ENCODE measurements around the gene SEMA4G.

The SEMA4G gene

GRCh38 chr10:100985336-100985735 lies 16.0 kb downstream of the SEMA4G start:
- Histone ChIP-seq H3K27ac (no peak overlapping the region), H3K4me3 (no peak overlapping the region)

DNA sequence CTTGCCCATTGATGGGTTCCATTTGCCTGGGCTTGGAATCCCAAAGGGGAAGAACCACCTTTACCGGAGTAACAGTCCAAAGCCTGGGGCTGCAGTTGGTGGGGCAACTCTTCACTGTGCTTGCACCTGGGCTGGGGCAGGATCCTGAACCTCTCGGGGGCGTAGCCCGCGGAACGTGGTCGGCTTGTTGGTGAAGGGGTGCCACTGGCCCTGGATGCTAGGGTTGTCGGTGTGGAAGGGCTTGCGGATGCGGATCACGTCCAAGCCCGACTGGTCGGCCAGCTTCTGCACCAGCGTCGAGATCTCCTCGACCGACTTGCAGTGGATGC lies 17.3 kb downstream of the SEMA4G start:
- peak overlapping the region; percentile 68 to 99 (median 77) for H3K4me3 ChIP-seq
- peak overlapping the region in 18 of 21 experiments; percentile 68 to 91 (median 80) for H3K27ac ChIP-seq

GRCh38 chr10:100986952-100987684 lies 17.8 kb downstream of the SEMA4G start, which contains the start of the genes MRPL43 and TWNK:
Gene MRPL43 (minus strand): TSS chr10:100987497. CDS start chr10:100987443, 54 bp downstream.
Gene TWNK (plus strand): TSS chr10:100987543. CDS start chr10:100988211, 668 bp downstream.
- Histone ChIP-seq H3K4me3 (peak within 1 kb of the TSS; percentile 68 to 99 (median 77)), H3K27ac (peak within 1 kb of the TSS; percentile 56 to 93 (median 80))

DNA sequence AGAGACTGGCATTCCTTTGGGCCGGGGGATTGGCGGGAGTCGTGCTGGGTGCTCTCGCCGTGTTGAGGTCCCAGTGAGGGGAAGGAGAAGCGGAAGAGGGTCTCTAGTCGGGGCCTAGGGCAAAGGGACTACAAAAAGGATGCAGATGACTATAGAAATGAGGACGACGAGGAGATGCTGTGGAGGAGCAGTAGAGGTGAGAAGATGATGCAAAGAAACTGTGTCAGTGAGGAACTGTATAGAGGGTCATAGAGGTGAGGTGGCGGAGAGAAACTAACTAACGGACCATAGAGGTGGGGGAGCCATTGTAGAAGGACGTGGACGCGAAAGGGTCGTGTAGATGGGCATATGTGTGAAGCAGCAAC lies 18.4 kb downstream of the SEMA4G start:
- Histone ChIP-seq H3K4me3 (peak overlapping the region; percentile 68 to 99 (median 77)), H3K27ac (peak overlapping the region in 18 of 21 experiments; percentile 62 to 93 (median 80))

DNA sequence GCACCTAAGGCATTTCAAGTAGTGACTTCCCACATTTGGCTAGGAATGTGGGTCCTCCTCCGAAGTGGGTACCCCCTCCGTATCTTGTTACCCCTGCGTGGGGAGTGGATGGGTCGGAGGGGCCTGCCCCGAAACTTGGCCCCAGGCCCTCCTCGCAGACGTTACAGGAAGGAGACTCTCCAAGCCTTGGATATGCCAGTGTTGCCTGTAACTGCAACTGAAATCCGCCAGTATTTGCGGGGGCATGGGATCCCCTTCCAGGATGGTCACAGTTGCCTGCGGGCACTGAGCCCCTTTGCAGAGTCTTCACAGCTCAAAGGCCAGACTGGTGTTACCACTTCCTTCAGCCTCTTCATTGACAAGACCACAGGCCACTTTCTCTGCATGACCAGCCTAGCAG lies 18.9 kb downstream of the SEMA4G start:
- H3K27ac ChIP-seq: peak overlapping the region in 3 of 21 experiments; percentile 84 to 91 (median 87)

DNA sequence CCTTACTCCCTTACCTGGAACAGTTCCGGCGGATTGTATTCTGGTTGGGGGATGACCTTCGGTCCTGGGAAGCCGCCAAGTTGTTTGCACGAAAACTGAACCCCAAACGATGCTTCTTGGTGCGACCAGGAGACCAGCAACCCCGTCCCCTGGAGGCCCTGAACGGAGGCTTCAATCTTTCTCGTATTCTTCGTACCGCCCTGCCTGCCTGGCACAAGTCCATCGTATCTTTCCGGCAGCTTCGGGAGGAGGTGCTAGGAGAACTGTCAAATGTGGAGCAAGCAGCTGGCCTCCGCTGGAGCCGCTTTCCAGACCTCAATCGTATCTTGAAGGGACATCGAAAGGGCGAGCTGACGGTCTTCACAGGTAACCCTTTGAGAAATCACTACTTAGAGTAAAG lies 19.8 kb downstream of the SEMA4G start:
- Histone ChIP-seq H3K4me3 (no peak overlapping the region), H3K27ac (no peak overlapping the region)

More for the DNA sequence above, 18.9 kb downstream of the SEMA4G start:
- H3K4me3 ChIP-seq: peak overlapping the region; percentile 68 to 99 (median 77)

DNA sequence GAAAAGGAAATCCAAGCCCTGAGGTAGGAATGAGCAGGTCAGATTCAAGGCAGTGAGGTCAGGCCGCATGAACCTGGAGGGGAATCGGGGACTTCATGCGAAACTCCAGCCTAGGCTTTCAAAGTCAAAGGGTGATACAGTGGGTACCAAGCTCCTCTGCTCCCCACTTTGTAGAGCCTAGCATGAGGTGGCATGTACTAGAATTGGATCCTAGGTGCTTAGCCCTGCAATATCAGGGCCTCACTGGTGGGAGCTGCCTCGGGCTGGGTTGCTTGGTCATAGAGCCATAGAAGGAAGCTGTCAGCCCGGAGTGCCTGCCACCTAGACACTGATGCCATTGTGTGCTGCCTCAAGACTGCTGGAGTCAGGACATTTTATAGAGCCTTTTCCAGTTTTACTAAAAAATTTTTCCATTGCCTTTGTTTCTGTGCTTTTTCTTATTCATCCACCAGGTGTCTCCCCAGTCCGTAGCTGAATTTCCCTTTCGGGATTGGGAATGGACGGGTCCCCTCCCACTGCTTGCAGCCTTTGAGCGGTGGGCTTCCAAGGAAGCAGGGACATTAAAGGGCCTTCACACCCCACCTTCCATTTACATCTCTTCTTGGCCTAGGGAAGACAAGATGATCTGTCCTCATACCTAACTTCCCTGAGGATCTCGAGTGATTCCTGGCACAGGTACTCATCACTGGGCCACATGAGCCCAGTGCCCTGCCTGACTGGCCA lies 24.8 kb downstream of the SEMA4G start:
- Histone ChIP-seq H3K27ac (no peak overlapping the region), H3K4me3 (no peak overlapping the region)

DNA sequence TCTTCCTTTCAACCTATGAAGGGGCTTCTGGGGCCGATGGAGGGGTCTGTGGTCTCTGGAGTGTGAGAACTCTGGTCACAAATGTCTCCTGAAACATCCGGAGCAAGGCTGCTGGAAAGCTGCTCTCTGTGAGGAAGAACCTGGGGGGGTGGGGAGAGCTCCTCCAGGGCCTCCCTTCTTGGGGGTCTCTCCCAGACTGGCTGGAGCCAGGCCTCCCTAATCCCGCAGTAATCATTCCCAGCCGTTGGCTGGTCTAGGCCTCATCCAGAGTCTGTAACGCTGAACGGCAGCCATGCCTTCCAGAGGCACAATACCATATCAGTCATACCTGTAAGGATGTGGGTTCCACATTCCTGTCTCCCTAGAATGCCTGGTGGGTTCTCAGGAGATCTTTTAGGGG lies 25.9 kb downstream of the SEMA4G start:
- Histone ChIP-seq H3K4me3 (no peak overlapping the region), H3K27ac (no peak overlapping the region)

DNA sequence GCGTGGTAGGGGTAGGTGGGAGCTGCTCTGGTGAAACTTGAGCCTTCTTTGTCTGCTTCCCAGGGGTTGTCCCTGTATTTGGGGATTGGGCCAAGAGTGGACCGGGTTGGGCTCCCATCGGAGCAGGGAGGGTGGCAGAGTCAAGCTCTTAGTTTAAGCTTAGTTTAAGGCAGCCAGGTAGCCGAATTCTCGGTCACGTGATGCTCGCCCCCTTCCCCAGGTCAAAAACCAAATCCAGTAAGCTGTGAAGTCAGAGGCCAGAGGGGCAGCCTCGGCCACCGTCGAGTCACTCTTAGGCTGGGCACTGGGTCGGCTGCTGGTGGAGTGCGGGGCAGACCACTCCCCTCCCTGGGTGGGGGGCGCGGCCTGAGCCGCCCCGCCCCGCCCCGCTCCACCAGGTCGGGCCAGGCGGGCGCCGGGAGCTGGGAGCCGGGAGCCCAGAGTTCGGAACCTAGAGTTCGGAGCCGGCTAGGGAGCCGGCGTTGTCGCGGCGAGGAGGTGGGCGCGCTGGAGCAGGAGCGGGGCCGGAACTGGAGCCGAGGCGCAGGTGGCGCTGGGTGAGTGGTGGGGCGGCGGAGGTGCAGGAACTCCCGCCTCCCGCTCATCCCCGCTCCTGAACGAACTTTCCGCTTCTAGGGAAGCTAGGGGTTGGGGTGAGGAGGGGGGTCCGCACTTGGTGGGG lies 27.5 kb downstream of the SEMA4G start:
- H3K4me3 ChIP-seq: peak overlapping the region; percentile 66 to 92 (median 83)
- H3K27ac ChIP-seq: peak overlapping the region; percentile 39 to 100 (median 98)

- peak overlapping the region; percentile 66 to 92 (median 83) for H3K4me3 ChIP-seq
- H3K27ac ChIP-seq: peak overlapping the region; percentile 39 to 100 (median 98)
Observed at GRCh38 chr10:100997360-100998182, 28.3 kb downstream of the SEMA4G start.

DNA sequence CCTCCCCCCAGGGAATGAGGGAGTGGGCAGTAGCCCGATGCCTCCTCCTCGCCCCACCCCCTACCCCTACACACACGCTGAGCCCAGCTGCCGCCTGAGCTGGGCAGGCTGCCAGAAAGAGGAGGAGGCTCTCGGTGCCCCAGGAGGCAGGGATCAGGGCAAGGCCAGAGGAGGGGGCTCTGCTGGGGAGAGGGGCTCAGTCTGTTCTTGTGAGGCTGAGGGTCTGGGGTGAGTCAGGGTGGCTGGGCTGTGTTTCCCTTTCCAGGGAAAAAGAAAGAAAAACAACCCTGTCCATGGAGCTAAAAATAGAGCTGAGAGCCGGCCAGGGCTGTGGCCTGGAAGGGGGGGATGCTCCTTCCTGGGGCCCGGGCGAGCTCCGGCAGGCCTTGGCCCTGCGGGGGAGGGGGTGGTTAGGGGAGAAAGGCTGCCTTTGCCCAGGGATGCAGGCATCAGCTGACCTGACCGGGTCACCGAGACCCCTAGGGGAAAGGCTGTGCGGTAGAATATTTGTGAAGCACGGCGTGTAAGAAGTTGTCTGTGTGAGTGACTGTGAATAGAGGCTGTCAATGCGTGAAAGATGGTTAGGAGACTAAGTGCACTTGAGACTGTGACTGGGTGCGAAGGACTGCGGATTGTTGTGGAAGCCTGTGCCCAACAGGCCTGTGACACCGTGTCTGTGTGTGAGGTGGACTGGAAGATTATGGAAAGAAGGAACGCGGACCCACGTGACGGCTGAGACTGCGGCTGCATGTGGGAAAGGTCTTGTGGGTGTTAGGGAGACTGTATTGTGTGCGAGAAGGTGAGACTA lies 29.1 kb downstream of the SEMA4G start:
- H3K27ac ChIP-seq: peak overlapping the region; percentile 87 to 100 (median 98)
- H3K4me3 ChIP-seq: peak overlapping the region; percentile 66 to 92 (median 83)

DNA sequence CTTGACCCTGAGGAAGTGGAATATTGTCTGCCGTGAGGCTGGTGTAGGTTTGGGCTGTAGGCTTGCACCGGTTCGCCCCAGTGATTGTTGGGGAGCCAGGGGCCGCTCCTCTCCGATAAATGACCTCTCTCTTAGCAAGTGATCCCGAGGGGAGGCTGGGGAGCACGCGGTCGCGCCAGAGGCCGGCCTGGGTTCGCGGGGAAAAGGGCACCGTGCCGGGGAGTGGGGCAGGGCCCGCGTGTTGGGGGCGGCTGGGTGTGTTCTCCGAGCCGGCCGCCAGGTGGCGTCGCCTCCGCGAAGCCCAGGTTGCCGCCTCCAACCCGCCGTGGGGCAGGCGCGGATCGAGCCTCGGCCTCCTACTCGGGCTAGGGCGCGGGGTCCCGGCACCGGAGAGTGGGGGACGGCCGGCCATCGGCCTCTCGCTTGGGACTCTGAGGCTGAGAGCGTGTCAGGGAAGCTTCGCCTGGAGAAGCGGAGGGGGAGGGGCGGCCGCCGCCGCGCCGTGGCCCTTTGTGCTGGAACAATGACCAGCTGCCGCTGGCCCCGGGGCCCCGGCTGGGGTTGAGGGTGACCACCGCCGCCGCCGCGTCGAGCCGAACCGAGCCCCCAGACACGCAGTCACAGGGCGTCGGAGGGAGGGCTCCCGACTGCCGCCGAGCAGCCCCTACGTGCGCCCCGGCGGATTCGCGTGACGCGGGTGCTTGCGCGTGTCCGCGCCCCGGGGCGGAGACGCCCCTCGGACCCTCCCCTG lies 29.9 kb downstream of the SEMA4G start:
- Histone ChIP-seq H3K4me3 (peak overlapping the region; percentile 66 to 92 (median 83)), H3K27ac (peak overlapping the region; percentile 87 to 100 (median 98))

- H3K4me3 ChIP-seq: peak within 1 kb of the TSS; percentile 66 to 92 (median 83)
- peak within 1 kb of the TSS; percentile 88 to 100 (median 98) for H3K27ac ChIP-seq
Observed at GRCh38 chr10:100999742-101000126, 30.4 kb downstream of the SEMA4G start, which contains the start of gene LZTS2. Gene LZTS2 (plus strand): TSS chr10:100999808. CDS start chr10:101002539, 2,731 bp downstream.

DNA sequence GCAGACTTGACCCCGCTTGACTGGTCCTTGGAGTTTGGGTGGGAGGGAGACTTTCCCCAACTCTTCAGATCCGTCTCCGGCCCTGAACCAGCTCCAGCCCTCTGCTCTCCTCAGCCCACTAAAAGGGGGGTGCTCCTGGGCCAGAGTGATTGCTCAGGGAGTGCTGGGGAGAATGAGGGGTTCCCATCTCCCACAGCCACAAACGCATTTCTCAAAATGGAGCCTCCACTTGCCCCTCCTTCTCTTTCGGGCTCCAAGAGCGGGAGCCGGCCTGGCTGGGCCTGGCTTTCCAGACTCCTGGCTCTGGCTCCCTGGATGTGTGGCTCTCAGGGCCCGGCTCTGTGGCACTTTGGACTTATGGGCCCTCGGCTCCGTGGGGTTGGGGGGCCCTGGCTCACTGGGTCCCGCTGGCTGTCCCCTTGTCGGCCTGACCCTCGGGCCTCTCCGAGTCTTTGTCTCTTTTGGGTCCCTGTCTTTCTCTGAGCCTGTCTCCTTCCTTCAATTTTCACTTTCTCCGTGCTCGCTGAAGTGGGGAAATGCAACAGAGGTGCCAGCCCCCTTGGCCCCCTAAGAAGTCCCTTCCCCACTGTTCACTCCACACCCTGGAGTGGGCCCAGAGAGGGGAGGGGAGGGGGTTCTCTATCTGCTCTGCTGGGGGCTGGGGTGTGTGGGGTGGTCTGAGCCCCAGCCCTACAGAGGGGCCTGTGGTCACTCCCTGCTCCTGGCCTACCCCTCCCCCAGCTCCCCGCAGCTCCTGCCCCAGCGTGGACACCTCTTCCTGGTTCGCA lies 31.0 kb downstream of the SEMA4G start:
- peak overlapping the region; percentile 71 to 100 (median 98) for H3K27ac ChIP-seq
- peak overlapping the region; percentile 66 to 92 (median 83) for H3K4me3 ChIP-seq

- peak overlapping the region in 20 of 21 experiments; percentile 71 to 100 (median 98) for H3K27ac ChIP-seq
- H3K4me3 ChIP-seq: peak overlapping the region; percentile 66 to 92 (median 83)
Observed at GRCh38 chr10:101000915-101001658, 31.8 kb downstream of the SEMA4G start.

GRCh38 chr10:101001659-101002035 lies 32.3 kb downstream of the SEMA4G start:
- Histone ChIP-seq H3K4me3 (peak overlapping the region in 3 of 7 experiments; percentile 83 to 92 (median 88)), H3K27ac (peak overlapping the region in 17 of 21 experiments; percentile 17 to 100 (median 98))
